ENCODE results near the gene ELP4.

Gene ELP4

DNA sequence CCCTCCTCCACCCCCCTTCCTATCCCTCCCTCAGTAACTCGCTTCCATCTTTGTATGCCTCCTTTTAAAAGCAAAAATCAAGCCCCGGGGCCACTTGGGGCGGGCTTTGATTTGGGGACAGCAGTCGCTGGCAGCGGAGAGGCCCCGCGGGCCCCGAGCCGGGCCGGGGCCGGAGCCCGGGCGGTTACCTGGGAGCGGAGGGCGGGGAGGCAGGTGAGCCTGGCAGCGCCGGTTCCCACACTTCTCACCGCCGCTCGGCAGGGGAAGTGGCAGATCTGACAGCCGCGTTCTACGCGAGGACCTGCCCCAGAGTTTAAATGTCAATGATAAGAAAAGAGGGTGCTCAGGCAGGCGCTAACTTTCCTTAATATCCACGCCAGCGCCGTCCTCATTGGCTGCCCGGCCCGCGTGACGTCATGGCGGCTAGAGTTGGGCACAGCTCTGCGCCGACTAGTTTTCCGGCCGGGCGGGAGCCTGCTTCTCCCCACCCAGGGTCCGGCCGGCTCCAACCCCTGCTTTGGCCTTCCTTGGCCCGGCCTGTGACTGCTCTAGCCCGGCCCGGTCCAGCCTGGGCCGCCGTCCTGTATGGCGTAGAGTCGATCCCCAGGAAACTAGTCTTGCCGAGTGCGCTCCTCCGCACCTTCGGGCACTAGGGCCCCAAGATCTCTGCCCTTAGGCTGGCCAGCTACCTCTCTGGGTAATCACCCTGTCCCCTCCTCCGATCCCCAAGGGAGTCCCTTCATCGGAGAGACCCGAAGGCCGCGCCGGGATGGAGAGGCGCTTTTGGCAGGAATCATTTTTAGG is 308.3 kb downstream of the ELP4 start:
- Histone ChIP-seq H3K27ac (ENCODE audit: insufficient read depth, low read length, poor library complexity, severe bottlenecking) (no peak overlapping the region), H3K27me3 (replicated peaks; ENCODE audit: control insufficient read depth, insufficient read depth, low read length, poor library complexity, severe bottlenecking) (peaks cover 96% of the 10 kb centered on the region), H3K4me1 (ENCODE audit: control insufficient read depth, insufficient read depth, low read length, poor library complexity, severe bottlenecking) (peaks cover 54% of the 10 kb centered on the region), H3K36me3 (ENCODE audit: control insufficient read depth, insufficient read depth, low read length) (no peaks in the 10 kb centered on the region), H3K4me3 (ENCODE audit: insufficient read depth, low read depth, low read length, poor library complexity, severe bottlenecking) (peak overlapping the region; percentile 32), H3K9me3 (ENCODE audit: control insufficient read depth, low read length) (peaks cover 5% of the 10 kb centered on the region)
- DNase-seq: no peak

DNA sequence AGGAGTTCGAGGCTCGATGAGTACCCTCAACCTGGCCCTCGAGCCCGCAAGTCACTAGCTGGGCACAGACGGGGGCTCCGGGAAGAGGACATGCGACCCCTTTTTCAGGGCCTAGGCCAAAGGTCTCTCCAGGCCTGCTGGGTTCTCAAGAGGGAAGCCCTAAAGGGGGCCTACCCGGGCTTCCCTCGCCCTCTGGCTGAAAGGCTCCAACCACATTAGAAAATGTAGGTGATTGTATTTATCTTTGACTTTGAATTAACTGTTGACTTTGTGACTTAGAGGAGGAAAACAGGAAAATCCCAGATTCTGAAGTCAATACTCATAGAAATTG is 308.8 kb downstream of the ELP4 start:
- no peak for DNase-seq
- H3K36me3 ChIP-seq (ENCODE audit: control insufficient read depth, insufficient read depth, low read length): no peaks in the 10 kb centered on the region
- H3K27me3 ChIP-seq (replicated peaks; ENCODE audit: control insufficient read depth, insufficient read depth, low read length, poor library complexity, severe bottlenecking): peaks cover 96% of the 10 kb centered on the region
- peaks cover 5% of the 10 kb centered on the region for H3K9me3 ChIP-seq (ENCODE audit: control insufficient read depth, low read length)
- H3K4me3 ChIP-seq (ENCODE audit: insufficient read depth, low read depth, low read length, poor library complexity, severe bottlenecking): no peak overlapping the region
- no peak overlapping the region for H3K27ac ChIP-seq (ENCODE audit: insufficient read depth, low read length, poor library complexity, severe bottlenecking)
- peaks cover 49% of the 10 kb centered on the region for H3K4me1 ChIP-seq (ENCODE audit: control insufficient read depth, insufficient read depth, low read length, poor library complexity, severe bottlenecking)

DNA sequence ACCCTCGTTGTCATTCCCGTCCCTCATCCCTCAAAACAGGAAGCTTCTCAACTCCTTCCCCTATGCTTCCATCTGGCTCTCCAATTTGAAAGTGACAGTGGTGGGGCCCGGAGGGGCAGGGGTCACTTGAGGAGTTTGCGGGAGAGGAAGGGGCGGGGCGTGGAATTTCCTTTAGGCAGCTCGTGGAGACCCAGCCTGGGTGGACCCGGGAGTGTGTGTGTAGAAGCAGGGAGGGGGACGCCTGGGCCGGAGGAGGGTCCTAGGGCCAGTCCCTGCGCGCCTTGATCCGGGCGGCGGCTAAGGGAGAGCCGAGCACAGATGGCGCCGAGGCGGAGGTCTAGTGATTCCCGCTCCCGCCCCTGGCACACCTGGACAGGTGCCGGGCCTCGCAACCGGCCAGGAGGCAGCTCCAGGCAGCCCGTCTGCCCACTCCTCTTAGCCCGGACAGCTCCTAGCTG is 309.3 kb downstream of the ELP4 start:
- no peaks in the 10 kb centered on the region for H3K36me3 ChIP-seq (ENCODE audit: control insufficient read depth, insufficient read depth, low read length)
- DNase-seq: no peak
- no peak overlapping the region for H3K27ac ChIP-seq (ENCODE audit: insufficient read depth, low read length, poor library complexity, severe bottlenecking)
- peaks cover 43% of the 10 kb centered on the region for H3K4me1 ChIP-seq (ENCODE audit: control insufficient read depth, insufficient read depth, low read length, poor library complexity, severe bottlenecking)
- H3K4me3 ChIP-seq (ENCODE audit: insufficient read depth, low read depth, low read length, poor library complexity, severe bottlenecking): no peak overlapping the region
- peaks cover 5% of the 10 kb centered on the region for H3K9me3 ChIP-seq (ENCODE audit: control insufficient read depth, low read length)
- H3K27me3 ChIP-seq (replicated peaks; ENCODE audit: control insufficient read depth, insufficient read depth, low read length, poor library complexity, severe bottlenecking): peaks cover 96% of the 10 kb centered on the region

DNA sequence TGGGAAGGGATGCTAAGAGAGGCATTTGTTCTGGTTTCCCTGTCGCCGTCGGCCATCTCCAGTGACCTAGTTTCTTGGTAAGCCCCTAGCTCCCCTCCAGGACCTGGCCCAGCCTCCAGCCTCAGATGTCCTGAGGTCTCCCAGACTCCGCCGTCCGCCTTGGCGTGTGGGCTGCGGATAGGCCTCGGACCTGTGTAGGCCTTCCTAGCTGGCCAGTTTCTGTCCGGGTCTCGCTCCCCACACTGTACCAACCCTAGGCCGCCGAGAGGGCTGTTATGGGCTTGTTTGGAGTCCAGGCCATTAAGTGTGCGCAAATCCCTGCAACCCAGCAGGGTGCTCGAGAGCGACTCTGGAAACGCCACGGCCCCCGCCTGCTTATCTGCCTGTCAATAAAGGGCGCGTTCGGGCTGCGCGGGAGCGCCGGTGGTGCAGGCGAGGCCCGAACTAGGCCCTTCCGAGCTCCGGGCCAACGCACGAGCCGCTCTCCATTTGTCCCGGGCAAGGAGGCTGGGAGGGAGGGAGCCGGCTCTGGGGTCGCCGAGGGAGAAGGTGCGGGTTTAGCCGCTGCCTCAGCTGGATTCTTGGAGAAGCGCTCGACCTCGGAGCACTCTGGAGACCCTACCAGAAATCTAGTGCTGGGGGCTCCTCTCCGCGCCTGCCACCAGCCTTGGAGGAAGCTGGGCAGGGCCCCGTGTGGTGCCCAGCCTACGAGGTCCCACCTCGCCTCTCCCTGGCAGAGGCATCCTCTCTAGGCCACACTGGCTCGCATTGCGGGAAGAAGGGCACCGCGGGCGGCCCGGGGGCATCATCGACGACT is 310.3 kb downstream of the ELP4 start:
- peaks cover 34% of the 10 kb centered on the region for H3K4me1 ChIP-seq (ENCODE audit: control insufficient read depth, insufficient read depth, low read length, poor library complexity, severe bottlenecking)
- H3K9me3 ChIP-seq (ENCODE audit: control insufficient read depth, low read length): peaks cover 5% of the 10 kb centered on the region
- peaks cover 95% of the 10 kb centered on the region for H3K27me3 ChIP-seq (replicated peaks; ENCODE audit: control insufficient read depth, insufficient read depth, low read length, poor library complexity, severe bottlenecking)
- no peak overlapping the region for H3K27ac ChIP-seq (ENCODE audit: insufficient read depth, low read length, poor library complexity, severe bottlenecking)
- no peak for DNase-seq
- H3K4me3 ChIP-seq (ENCODE audit: insufficient read depth, low read depth, low read length, poor library complexity, severe bottlenecking): no peak overlapping the region
- H3K36me3 ChIP-seq (ENCODE audit: control insufficient read depth, insufficient read depth, low read length): no peaks in the 10 kb centered on the region

DNA sequence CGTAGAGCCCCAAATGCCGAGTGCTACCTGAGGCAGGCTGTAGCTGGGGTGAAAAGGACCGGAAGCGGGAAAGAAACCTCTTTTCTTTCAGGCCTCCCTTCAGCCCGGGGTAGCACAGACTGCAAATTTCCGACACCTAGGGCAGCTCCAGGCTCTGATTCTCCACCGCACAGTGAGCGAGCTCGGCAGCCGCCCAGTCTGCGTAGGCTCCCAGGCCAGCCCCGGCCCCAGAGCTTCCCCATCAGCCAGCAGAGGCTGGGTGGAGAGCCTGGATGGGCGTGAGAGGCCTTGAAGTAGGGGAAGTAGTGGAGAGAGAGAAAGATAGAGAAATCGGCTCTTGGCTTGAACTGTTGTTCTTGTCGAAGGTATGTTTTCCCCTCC is 310.9 kb downstream of the ELP4 start:
- Histone ChIP-seq H3K9me3 (ENCODE audit: control insufficient read depth, low read length) (peaks cover 5% of the 10 kb centered on the region), H3K4me1 (ENCODE audit: control insufficient read depth, insufficient read depth, low read length, poor library complexity, severe bottlenecking) (peaks cover 29% of the 10 kb centered on the region), H3K36me3 (ENCODE audit: control insufficient read depth, insufficient read depth, low read length) (no peaks in the 10 kb centered on the region), H3K27ac (ENCODE audit: insufficient read depth, low read length, poor library complexity, severe bottlenecking) (no peak overlapping the region), H3K4me3 (ENCODE audit: insufficient read depth, low read depth, low read length, poor library complexity, severe bottlenecking) (no peak overlapping the region), H3K27me3 (replicated peaks; ENCODE audit: control insufficient read depth, insufficient read depth, low read length, poor library complexity, severe bottlenecking) (peaks cover 96% of the 10 kb centered on the region)
- no peak for DNase-seq

DNA sequence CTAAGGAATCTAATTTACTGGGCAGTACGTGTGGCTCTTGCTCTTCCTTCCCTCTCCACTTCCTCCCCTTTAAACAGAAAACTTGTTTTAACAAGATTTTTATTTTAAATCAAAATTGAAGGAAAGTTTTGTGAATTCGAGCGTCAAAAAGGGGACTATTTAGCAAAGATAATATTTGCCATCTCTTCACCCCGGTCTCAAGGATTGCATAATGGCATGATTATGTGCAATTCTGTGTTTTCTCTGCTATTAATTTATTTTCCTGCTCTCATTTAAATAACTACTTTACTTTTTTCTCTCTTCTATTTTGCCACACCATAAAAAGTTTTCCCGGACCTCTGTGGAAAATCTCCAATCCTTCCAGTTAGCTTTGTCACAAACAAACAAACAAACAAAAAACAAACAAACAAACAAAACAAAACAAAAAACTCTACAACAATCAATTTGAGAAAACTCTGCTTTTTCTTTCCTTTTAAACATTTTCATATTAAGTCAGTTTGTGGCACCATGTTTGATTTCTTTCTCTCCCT is 311.7 kb downstream of the ELP4 start:
- Histone ChIP-seq H3K4me1 (ENCODE audit: control insufficient read depth, insufficient read depth, low read length, poor library complexity, severe bottlenecking) (peaks cover 20% of the 10 kb centered on the region), H3K4me3 (ENCODE audit: insufficient read depth, low read depth, low read length, poor library complexity, severe bottlenecking) (no peak overlapping the region), H3K27me3 (replicated peaks; ENCODE audit: control insufficient read depth, insufficient read depth, low read length, poor library complexity, severe bottlenecking) (peaks cover 96% of the 10 kb centered on the region), H3K9me3 (ENCODE audit: control insufficient read depth, low read length) (peaks cover 5% of the 10 kb centered on the region), H3K27ac (ENCODE audit: insufficient read depth, low read length, poor library complexity, severe bottlenecking) (no peak overlapping the region), H3K36me3 (ENCODE audit: control insufficient read depth, insufficient read depth, low read length) (no peaks in the 10 kb centered on the region)
- no peak for DNase-seq

DNA sequence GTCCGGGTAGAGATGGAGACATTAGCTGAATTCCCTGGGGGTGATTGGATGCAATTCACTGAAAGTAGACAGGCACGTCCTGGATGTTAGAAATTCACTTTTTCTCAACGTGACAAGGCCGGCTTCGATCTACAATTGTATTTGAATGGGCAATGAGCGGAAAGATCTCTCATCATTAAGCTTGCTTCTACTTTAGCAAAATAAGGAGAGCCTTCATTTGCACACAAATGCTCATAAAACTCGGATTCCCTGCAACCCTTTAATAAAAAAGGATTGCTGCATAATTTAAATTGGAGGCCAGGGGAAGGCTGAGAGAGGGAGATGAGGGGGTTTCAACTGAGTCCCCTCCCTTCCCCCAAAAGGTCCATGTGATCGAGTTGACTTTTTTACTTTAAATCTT is 312.2 kb downstream of the ELP4 start:
- Histone ChIP-seq H3K27ac (ENCODE audit: insufficient read depth, low read length, poor library complexity, severe bottlenecking) (no peak overlapping the region), H3K9me3 (ENCODE audit: control insufficient read depth, low read length) (peaks cover 5% of the 10 kb centered on the region), H3K4me1 (ENCODE audit: control insufficient read depth, insufficient read depth, low read length, poor library complexity, severe bottlenecking) (peaks cover 15% of the 10 kb centered on the region), H3K36me3 (ENCODE audit: control insufficient read depth, insufficient read depth, low read length) (no peaks in the 10 kb centered on the region), H3K4me3 (ENCODE audit: insufficient read depth, low read depth, low read length, poor library complexity, severe bottlenecking) (no peak overlapping the region), H3K27me3 (replicated peaks; ENCODE audit: control insufficient read depth, insufficient read depth, low read length, poor library complexity, severe bottlenecking) (peaks cover 96% of the 10 kb centered on the region)
- no peak for DNase-seq

DNA sequence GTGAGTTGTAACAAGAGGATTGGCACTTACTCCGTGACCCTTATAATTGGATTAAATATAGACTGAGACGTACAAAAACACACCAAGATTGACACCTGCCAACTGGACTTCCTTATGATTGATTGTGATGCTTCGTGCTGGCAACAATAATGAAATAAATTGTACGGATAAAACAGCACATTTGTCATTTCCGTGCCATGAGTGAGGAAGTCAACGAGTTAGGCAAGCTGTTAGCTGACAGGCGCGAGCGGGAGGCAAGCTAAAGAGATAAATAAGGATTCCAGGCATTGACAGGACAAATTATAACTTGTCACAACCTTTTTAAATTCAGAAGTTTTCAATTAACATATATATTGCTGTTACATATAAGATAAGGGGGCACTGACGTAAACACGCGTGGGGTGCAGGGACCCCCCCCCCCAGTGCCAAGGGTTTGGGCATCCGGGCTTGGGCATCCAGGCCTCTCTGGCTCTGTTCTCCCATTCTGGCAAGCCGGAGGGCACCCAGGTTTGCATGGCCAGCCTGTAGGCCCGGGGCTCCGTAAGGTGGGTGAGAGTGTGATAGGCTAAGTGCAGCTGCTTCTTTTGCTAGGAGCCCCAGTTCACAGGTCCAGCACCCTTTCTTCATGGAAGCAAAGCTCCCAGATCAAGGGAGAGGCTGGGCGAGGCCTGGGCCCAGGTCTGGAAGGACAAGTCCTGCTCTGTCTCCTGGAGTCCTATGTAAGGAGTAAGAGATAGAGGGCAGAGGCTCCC is 312.8 kb downstream of the ELP4 start:
- Histone ChIP-seq H3K4me1 (ENCODE audit: control insufficient read depth, insufficient read depth, low read length, poor library complexity, severe bottlenecking) (peaks cover 9% of the 10 kb centered on the region), H3K36me3 (ENCODE audit: control insufficient read depth, insufficient read depth, low read length) (no peaks in the 10 kb centered on the region), H3K4me3 (ENCODE audit: insufficient read depth, low read depth, low read length, poor library complexity, severe bottlenecking) (no peak overlapping the region), H3K27me3 (replicated peaks; ENCODE audit: control insufficient read depth, insufficient read depth, low read length, poor library complexity, severe bottlenecking) (peaks cover 95% of the 10 kb centered on the region), H3K27ac (ENCODE audit: insufficient read depth, low read length, poor library complexity, severe bottlenecking) (no peak overlapping the region), H3K9me3 (ENCODE audit: control insufficient read depth, low read length) (peaks cover 5% of the 10 kb centered on the region)
- no peak for DNase-seq

DNA sequence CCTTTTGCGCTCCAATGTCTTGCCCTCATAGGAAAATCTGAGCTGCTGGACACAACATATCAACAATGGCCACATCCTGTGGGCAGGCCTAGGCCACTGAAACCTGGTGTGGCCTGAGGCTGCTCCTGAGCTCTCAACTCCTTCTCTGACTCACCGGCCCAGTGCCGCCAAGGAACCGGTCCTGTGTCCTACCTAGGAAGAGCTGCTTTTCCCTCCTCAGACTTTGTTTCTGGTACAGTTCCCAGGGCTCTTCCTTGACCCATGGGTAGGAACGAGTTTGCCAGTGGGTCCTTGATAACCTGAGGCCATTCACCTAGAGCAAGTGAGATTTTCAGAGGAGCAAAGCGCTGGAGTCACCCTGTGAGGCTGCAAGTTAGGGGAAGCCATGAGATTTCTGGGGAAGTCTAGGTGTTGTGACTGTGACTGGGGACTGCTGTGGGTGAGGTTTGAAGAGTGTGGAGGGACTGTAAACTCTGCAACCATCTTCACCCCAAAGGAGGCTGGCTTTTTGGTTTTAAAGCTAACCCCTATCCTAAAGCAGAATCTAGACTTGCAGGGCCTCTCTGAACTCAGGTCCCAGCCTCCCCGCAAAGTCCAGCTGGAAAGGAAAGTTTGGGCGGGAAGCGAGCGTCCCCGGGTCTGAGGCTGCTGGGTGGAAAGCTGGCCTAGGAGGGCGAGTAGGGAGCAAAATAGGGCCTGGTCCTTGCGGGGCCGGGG is 313.5 kb downstream of the ELP4 start:
- Histone ChIP-seq H3K27ac (ENCODE audit: insufficient read depth, low read length, poor library complexity, severe bottlenecking) (no peak overlapping the region), H3K4me3 (ENCODE audit: insufficient read depth, low read depth, low read length, poor library complexity, severe bottlenecking) (no peak overlapping the region), H3K27me3 (replicated peaks; ENCODE audit: control insufficient read depth, insufficient read depth, low read length, poor library complexity, severe bottlenecking) (peaks cover 94% of the 10 kb centered on the region), H3K9me3 (ENCODE audit: control insufficient read depth, low read length) (peaks cover 5% of the 10 kb centered on the region), H3K36me3 (ENCODE audit: control insufficient read depth, insufficient read depth, low read length) (no peaks in the 10 kb centered on the region), H3K4me1 (ENCODE audit: control insufficient read depth, insufficient read depth, low read length, poor library complexity, severe bottlenecking) (peaks cover 2% of the 10 kb centered on the region)
- DNase-seq: no peak

Data from effector memory CD4-positive, alpha-beta T cell (primary cell).